GM23338 (cell line): ENCODE data around the gene EIF3K.

Experiments used
- CREB1 ChIP-seq: fragments of 250-450 bp; sonication (Bioruptor Pico); IDR thresholded peaks from 2 replicates; pipeline ENCODE4 v1.5.0; 2020; ENCODE audit warnings: low read depth, mild to moderate bottlenecking, moderate library complexity
- CTCF ChIP-seq, 2 experiments: fragments of 200-600 bp in 1 of 2; sonication (generic) in 1 of 2; conservative IDR thresholded peaks; 2 replicates each; pipeline versions ENCODE4 v1.5.1 to v1.6.1; 2016 to 2017; ENCODE audit warnings: antibody characterized with exemption in 2 of 2, low read depth in 2 of 2, mild to moderate bottlenecking in 2 of 2, moderate library complexity in 1 of 2
- ETS1 ChIP-seq: IDR thresholded peaks from 2 replicates; pipeline ENCODE4 v1.6.1; 2016; ENCODE audit warnings: antibody characterized with exemption
- EZH2 ChIP-seq: fragments of 200-600 bp; sonication (generic); IDR thresholded peaks from one replicate; pipeline ENCODE4 v1.8.0; 2017; ENCODE audit warnings: antibody characterized with exemption, mild to moderate bottlenecking, low read depth; ENCODE audit not compliant: unreplicated experiment
- EZH2phosphoT487 ChIP-seq: fragments of 200-600 bp; sonication (generic); IDR thresholded peaks from one replicate; pipeline ENCODE4 v1.8.1; 2018; ENCODE audit warnings: antibody characterized with exemption; ENCODE audit not compliant: unreplicated experiment
- JUNB ChIP-seq: IDR thresholded peaks from one replicate; pipeline ENCODE4 v1.6.1; 2016; ENCODE audit warnings: antibody characterized with exemption; ENCODE audit not compliant: unreplicated experiment
- NANOG ChIP-seq: IDR thresholded peaks from 2 replicates; pipeline ENCODE4 v1.6.1; 2016; ENCODE audit warnings: antibody characterized with exemption, borderline replicate concordance
- POLR2AphosphoS5 ChIP-seq: IDR thresholded peaks from 2 replicates; pipeline ENCODE4 v1.6.1; 2016; ENCODE audit warnings: antibody characterized with exemption, low read depth
- REST ChIP-seq: IDR thresholded peaks from one replicate; pipeline ENCODE4 v1.6.1; 2018; ENCODE audit warnings: antibody characterized with exemption; ENCODE audit not compliant: unreplicated experiment
- STAT1 ChIP-seq: IDR thresholded peaks from one replicate; pipeline ENCODE4 v1.6.1; 2016; ENCODE audit warnings: antibody characterized with exemption; ENCODE audit not compliant: unreplicated experiment
- ZNF114 ChIP-seq: fragments of 250-450 bp; sonication (Bioruptor Pico); IDR thresholded peaks from 2 replicates; pipeline ENCODE4 v1.5.0; 2020; ENCODE audit warnings: mild to moderate bottlenecking, moderate library complexity
- ZNF331 ChIP-seq: fragments of 250-450 bp; sonication (Bioruptor Pico); IDR thresholded peaks from 2 replicates; pipeline ENCODE4 v1.5.0; 2020; ENCODE audit warnings: low read depth, mild to moderate bottlenecking, moderate library complexity
- ZNF462 ChIP-seq: fragments of 250-450 bp; sonication (Bioruptor Pico); IDR thresholded peaks from 2 replicates; pipeline ENCODE4 v1.5.0; 2020; ENCODE audit warnings: mild to moderate bottlenecking, moderate library complexity

- TF ChIP-seq CTCF (conservative IDR thresholded peaks at IDR 0.05; ENCODE audit: low read depth in 2 of 2) (no peak), EZH2 (no peak), REST (no peak), POLR2AphosphoS5 (no peak), CREB1 (CRISPR knock-in tag) (no peak), ZNF114 (no peak), EZH2phosphoT487 (no peak), ETS1 (no peak), JUNB (no peak), ZNF331 (CRISPR knock-in tag) (no peak), ZNF462 (no peak), STAT1 (no peak), NANOG (no peak)
Measured at GRCh38 chr19:38684078-38684861, 65.3 kb downstream of the EIF3K start.
